Activated CD4-positive, alpha-beta T cell treated with anti-CD3 and anti-CD28 coated beads for 36 hours (primary cell): ENCODE measurements around the gene UNC80. TPM values are rescaled to one million over a fixed set of nuclear protein-coding genes. Genes with fewer than 3 reads are reported as not detected.

Source experiments
- ATAC-seq: fragments of 200-7000 bp; cut with Tn5 transposase; one replicate; pipeline ENCODE4 v1.10.0; 2021; ENCODE audit warnings: mild to moderate bottlenecking, moderate library complexity
- CTCF ChIA-PET: fragments of 350-600 bp; sonication (Branson Sonifier 250); formaldehyde crosslinking; loops from one replicate; lab custom pipeline; 2021; ENCODE audit warnings: antibody characterized with exemption; lab: Charles Lee
- POLR2A ChIA-PET: fragments of 350-600 bp; sonication (Branson Sonifier 250); formaldehyde crosslinking; loops from one replicate; lab custom pipeline; 2021; ENCODE audit warnings: antibody characterized with exemption, inconsistent platforms; lab: Charles Lee
- DNase-seq: peaks from one replicate; pipeline ENCODE4 v3.0.0-alpha.2; 2020
- H3K27ac Mint-ChIP-seq: one replicate; pipeline ENCODE4 v1.8.0; 2021; ENCODE audit warnings: mixed read lengths
- H3K27me3 Mint-ChIP-seq: one replicate; pipeline ENCODE4 v1.8.0; 2021; ENCODE audit warnings: mixed read lengths
- H3K36me3 Mint-ChIP-seq: one replicate; pipeline ENCODE4 v1.8.0; 2021; ENCODE audit warnings: low read depth, mixed read lengths
- H3K4me1 Mint-ChIP-seq: one replicate; pipeline ENCODE4 v1.8.0; 2021; ENCODE audit warnings: mixed read lengths
- H3K4me3 Mint-ChIP-seq: one replicate; pipeline ENCODE4 v1.8.0; 2021; ENCODE audit warnings: mild to moderate bottlenecking, moderate library complexity, mixed read lengths
- H3K9me3 Mint-ChIP-seq: one replicate; pipeline ENCODE4 v1.8.0; 2021; ENCODE audit warnings: low read depth, mixed read lengths
- intact Hi-C, 2 experiments: fragments of 100-400 bp; cut with DNase I in 1 of 2; cut with micrococcal nuclease in 1 of 2; formaldehyde crosslinking; loops; one replicate each; pipeline versions ENCODE4 v1.14.2 to v1.15.1; 2022 to 2024; cut with DNase I, micrococcal nuclease
- total RNA-seq, 2 experiments: library from RNA; stranded (reverse); gene quantifications; one replicate each; pipeline ENCODE4 v1.2.3, GENCODE V29; 2021

UNC80 gene, protein sequence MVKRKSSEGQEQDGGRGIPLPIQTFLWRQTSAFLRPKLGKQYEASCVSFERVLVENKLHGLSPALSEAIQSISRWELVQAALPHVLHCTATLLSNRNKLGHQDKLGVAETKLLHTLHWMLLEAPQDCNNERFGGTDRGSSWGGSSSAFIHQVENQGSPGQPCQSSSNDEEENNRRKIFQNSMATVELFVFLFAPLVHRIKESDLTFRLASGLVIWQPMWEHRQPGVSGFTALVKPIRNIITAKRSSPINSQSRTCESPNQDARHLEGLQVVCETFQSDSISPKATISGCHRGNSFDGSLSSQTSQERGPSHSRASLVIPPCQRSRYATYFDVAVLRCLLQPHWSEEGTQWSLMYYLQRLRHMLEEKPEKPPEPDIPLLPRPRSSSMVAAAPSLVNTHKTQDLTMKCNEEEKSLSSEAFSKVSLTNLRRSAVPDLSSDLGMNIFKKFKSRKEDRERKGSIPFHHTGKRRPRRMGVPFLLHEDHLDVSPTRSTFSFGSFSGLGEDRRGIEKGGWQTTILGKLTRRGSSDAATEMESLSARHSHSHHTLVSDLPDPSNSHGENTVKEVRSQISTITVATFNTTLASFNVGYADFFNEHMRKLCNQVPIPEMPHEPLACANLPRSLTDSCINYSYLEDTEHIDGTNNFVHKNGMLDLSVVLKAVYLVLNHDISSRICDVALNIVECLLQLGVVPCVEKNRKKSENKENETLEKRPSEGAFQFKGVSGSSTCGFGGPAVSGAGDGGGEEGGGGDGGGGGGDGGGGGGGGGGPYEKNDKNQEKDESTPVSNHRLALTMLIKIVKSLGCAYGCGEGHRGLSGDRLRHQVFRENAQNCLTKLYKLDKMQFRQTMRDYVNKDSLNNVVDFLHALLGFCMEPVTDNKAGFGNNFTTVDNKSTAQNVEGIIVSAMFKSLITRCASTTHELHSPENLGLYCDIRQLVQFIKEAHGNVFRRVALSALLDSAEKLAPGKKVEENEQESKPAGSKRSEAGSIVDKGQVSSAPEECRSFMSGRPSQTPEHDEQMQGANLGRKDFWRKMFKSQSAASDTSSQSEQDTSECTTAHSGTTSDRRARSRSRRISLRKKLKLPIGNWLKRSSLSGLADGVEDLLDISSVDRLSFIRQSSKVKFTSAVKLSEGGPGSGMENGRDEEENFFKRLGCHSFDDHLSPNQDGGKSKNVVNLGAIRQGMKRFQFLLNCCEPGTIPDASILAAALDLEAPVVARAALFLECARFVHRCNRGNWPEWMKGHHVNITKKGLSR (N-terminal part only)
- not detected for total RNA-seq

GRCh38 chr2:209771474-209772289 is at the start of gene UNC80:
Gene UNC80 (plus strand): TSS chr2:209771832. CDS start chr2:209772073, 241 bp downstream.
- DNase-seq, result peak; percentile 57
- ChIA-PET POLR2A (no interaction called here), CTCF (interaction anchor here (0.7 kb wide), 1 partner anchor 394 kb away, joined by 3 read pairs; no protein-coding TSS in a partner anchor)
- Mint-ChIP-seq H3K36me3 (no peaks in the 10 kb centered on the region), H3K9me3 (no peaks in the 10 kb centered on the region), H3K27me3 (peaks cover 23% of the 10 kb centered on the region), H3K27ac (no peak within 1 kb of the TSS), H3K4me3 (no peak within 1 kb of the TSS), H3K4me1 (no peaks in the 10 kb centered on the region)
- intact Hi-C loops, result no loop called here
- no peak for ATAC-seq

DNA sequence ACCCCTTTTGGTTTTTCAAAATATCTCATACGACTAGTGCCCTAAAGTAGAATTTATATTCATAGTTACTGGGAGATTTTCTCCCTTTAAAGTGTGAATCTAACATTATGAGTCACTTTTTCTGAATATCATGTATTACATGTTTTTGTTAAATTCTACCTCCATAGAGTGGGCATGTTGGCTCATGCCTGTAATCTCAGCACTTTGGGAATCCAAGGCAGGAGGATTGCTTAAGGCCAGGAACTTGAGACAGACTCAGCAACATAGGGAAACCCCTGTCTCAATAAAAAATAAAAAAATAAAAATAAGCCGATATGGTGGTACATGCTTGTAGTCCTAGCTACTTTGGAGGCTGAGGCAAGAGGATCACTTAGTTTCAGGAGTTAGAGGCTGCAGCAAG is 45.3 kb upstream of the UNC80 start:
- Mint-ChIP-seq H3K36me3 (no peaks in the 10 kb centered on the region), H3K27me3 (no peaks in the 10 kb centered on the region), H3K4me1 (no peaks in the 10 kb centered on the region), H3K4me3 (no peak overlapping the region), H3K9me3 (no peaks in the 10 kb centered on the region), H3K27ac (no peak overlapping the region)
- no peak for DNase-seq
- intact Hi-C loops, result no loop called here
- ChIA-PET CTCF (interaction anchor here (0.6 kb wide), 1 partner anchor 507 kb away, joined by 4 read pairs; no protein-coding TSS in a partner anchor), POLR2A (no interaction called here)
- ATAC-seq, result no peak

- no peak overlapping the region for H3K4me3 Mint-ChIP-seq
- no peaks in the 10 kb centered on the region for H3K9me3 Mint-ChIP-seq
- ATAC-seq, result no peak
- H3K4me1 Mint-ChIP-seq, result no peaks in the 10 kb centered on the region
- intact Hi-C loops, result no loop called here
- H3K27me3 Mint-ChIP-seq, result no peaks in the 10 kb centered on the region
- ChIA-PET CTCF (interaction anchor here (0.7 kb wide), 2 partner anchors 232 to 1073 kb away, joined by 3 read pairs; no protein-coding TSS in a partner anchor), POLR2A (no interaction called here)
- H3K27ac Mint-ChIP-seq, result no peak overlapping the region
- DNase-seq, result no peak
- no peaks in the 10 kb centered on the region for H3K36me3 Mint-ChIP-seq
Observed at GRCh38 chr2:209727077-209727476, 44.6 kb upstream of the UNC80 start.

DNA sequence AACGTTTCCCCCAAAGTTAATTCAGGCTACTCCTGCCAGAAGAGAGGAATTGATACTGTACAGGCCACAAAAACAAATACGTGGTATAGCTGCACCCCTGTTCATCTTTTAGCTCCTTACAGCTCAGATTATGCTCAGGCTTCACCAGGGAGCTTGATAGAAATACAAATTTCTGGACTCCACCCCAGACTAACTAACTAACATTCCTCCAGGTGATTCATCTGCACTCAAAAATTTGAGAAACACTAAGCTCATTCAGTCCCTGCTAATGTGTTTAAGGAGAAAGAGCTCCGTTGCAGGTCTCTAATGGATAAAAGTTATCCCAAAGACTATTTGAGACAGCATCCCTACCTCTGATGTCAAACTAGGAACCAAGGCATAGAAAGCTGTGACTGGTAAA is 36.8 kb upstream of the UNC80 start:
- intact Hi-C loops, result no loop called here
- CTCF ChIA-PET, result interaction anchor here (0.6 to 1.3 kb wide), 2 partner anchors 10 to 525 kb away, joined by 3 to 4 read pairs; no protein-coding TSS in a partner anchor

GRCh38 chr2:209741953-209742352 is 29.7 kb upstream of the UNC80 start:
- H3K4me3 Mint-ChIP-seq, result no peak overlapping the region
- ATAC-seq (no peak), DNase-seq (no peak)
- ChIA-PET POLR2A (no interaction called here), CTCF (no interaction called here)
- intact Hi-C loops, result no loop called here
- H3K9me3 Mint-ChIP-seq, result peaks cover 5% of the 10 kb centered on the region
- no peaks in the 10 kb centered on the region for H3K36me3 Mint-ChIP-seq
- no peaks in the 10 kb centered on the region for H3K27me3 Mint-ChIP-seq
- H3K27ac Mint-ChIP-seq, result no peak overlapping the region
- H3K4me1 Mint-ChIP-seq, result no peaks in the 10 kb centered on the region

More for the DNA sequence above, 36.8 kb upstream of the UNC80 start:
- Mint-ChIP-seq H3K4me1 (no peaks in the 10 kb centered on the region), H3K9me3 (no peaks in the 10 kb centered on the region), H3K27ac (no peak overlapping the region), H3K36me3 (no peaks in the 10 kb centered on the region), H3K4me3 (no peak overlapping the region), H3K27me3 (no peaks in the 10 kb centered on the region)
- POLR2A ChIA-PET, result no interaction called here
- ATAC-seq (no peak), DNase-seq (no peak)

DNA sequence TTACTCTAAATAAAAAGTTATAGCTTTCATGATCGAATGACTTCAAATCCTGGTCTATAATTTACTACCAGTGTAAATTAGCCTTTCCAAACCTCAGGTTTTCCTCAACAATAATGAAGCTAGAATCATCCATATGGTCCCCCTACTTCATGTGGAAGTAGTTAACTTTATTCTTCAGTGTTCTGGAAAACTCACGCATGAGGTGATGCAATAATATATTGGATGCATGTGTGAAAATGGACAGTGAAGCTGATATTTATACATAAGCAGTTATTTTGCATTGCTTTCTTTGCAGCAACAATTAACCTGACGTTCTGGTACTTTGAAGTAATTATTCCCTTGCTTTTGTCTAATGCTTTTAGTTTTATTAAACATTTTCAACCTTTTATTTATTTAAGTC is 18.6 kb upstream of the UNC80 start:
- ATAC-seq (no peak), DNase-seq (no peak)
- Mint-ChIP-seq H3K27ac (no peak overlapping the region), H3K4me3 (no peak overlapping the region), H3K36me3 (no peaks in the 10 kb centered on the region), H3K4me1 (no peaks in the 10 kb centered on the region), H3K9me3 (no peaks in the 10 kb centered on the region), H3K27me3 (peaks cover 4% of the 10 kb centered on the region)
- intact Hi-C loops, result no loop called here
- ChIA-PET CTCF (no interaction called here), POLR2A (no interaction called here)

- ChIA-PET CTCF (no interaction called here), POLR2A (no interaction called here)
- Mint-ChIP-seq H3K9me3 (peaks cover 2% of the 10 kb centered on the region), H3K36me3 (no peaks in the 10 kb centered on the region), H3K4me1 (no peaks in the 10 kb centered on the region), H3K27ac (no peak overlapping the region), H3K27me3 (peaks cover 4% of the 10 kb centered on the region), H3K4me3 (no peak overlapping the region)
- intact Hi-C loops, result no loop called here
- DNase-seq (no peak), ATAC-seq (no peak)
Observed at GRCh38 chr2:209757163-209757562, 14.5 kb upstream of the UNC80 start.

DNA sequence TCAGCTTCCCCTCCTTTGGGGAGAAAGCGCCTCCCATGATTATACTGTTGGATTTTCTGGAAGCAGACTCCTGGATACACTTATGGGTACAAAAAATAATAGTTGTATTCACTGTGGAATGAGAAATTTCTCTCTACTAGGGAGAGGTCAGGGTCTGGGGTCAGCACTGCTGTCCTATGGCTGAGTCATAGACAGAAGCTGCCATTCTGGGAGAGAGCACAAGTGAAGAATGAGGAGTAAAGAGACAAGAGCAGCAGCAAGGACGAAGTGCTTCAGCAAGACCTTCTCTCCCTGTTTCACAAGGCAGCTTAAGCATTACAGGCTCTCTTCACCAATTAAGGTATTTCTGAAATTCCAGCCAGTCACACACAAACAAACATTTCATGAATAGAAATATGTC is 10.1 kb upstream of the UNC80 start:
- Mint-ChIP-seq H3K9me3 (peaks cover 2% of the 10 kb centered on the region), H3K4me3 (no peak overlapping the region), H3K27ac (no peak overlapping the region), H3K36me3 (no peaks in the 10 kb centered on the region), H3K4me1 (no peaks in the 10 kb centered on the region), H3K27me3 (no peaks in the 10 kb centered on the region)
- CTCF ChIA-PET, result no interaction called here
- intact Hi-C loops, result no loop called here
- DNase-seq (no peak), ATAC-seq (no peak)
- POLR2A ChIA-PET, result no interaction called here

GRCh38 chr2:209762563-209762962 is 9.1 kb upstream of the UNC80 start:
- DNase-seq (no peak), ATAC-seq (no peak)
- CTCF ChIA-PET, result interaction anchor here (0.6 kb wide), 1 partner anchor 190 kb away, joined by 3 read pairs; no protein-coding TSS in a partner anchor
- peaks cover 2% of the 10 kb centered on the region for H3K9me3 Mint-ChIP-seq
- no peaks in the 10 kb centered on the region for H3K4me1 Mint-ChIP-seq
- H3K27me3 Mint-ChIP-seq, result no peaks in the 10 kb centered on the region
- POLR2A ChIA-PET, result no interaction called here
- no peak overlapping the region for H3K4me3 Mint-ChIP-seq
- intact Hi-C loops, result no loop called here
- H3K36me3 Mint-ChIP-seq, result no peaks in the 10 kb centered on the region
- H3K27ac Mint-ChIP-seq, result no peak overlapping the region

GRCh38 chr2:209763106-209763505 is 8.5 kb upstream of the UNC80 start:
- DNase-seq, result no peak
- H3K27me3 Mint-ChIP-seq, result no peaks in the 10 kb centered on the region
- no peak overlapping the region for H3K27ac Mint-ChIP-seq
- no peak overlapping the region for H3K4me3 Mint-ChIP-seq
- no peaks in the 10 kb centered on the region for H3K4me1 Mint-ChIP-seq
- H3K9me3 Mint-ChIP-seq, result peaks cover 2% of the 10 kb centered on the region
- no peak for ATAC-seq
- ChIA-PET CTCF (no interaction called here), POLR2A (no interaction called here)
- no peaks in the 10 kb centered on the region for H3K36me3 Mint-ChIP-seq
- intact Hi-C loops, result no loop called here
